Neuronal stem cell (in vitro differentiated cells): Measurements from ENCODE around the gene OGFOD3.
A peak's percentile ranks its signal among the peaks of the same experiment; 100 is the strongest.

Source experiments
- DNase-seq: peaks from one replicate; pipeline ENCODE4 v3.0.0-alpha.2; 2013; ENCODE audit warnings: low spot score
- H2AFZ ChIP-seq: one replicate; pipeline ENCODE4 v1.6.1; 2013; ENCODE audit warnings: mild to moderate bottlenecking, low read length, inconsistent platforms
- H2AK5ac ChIP-seq: 2 replicates; pipeline ENCODE4 v1.6.1; 2013; ENCODE audit warnings: low read depth, mild to moderate bottlenecking, inconsistent platforms, low read length, moderate library complexity, mixed read lengths
- H2BK120ac ChIP-seq: 2 replicates; pipeline ENCODE4 v1.6.1; 2013; ENCODE audit warnings: low read depth, mild to moderate bottlenecking, inconsistent platforms, low read length, moderate library complexity, mixed read lengths
- H2BK12ac ChIP-seq: one replicate; pipeline ENCODE4 v1.6.1; 2013; ENCODE audit warnings: low read length, inconsistent platforms
- H2BK15ac ChIP-seq: 2 replicates; pipeline ENCODE4 v1.6.1; 2013; ENCODE audit warnings: mild to moderate bottlenecking, low read length, inconsistent platforms, mixed read lengths
- H2BK5ac ChIP-seq: one replicate; pipeline ENCODE4 v1.6.1; 2013; ENCODE audit warnings: inconsistent platforms, mild to moderate bottlenecking, low read length, moderate library complexity
- H3K14ac ChIP-seq: one replicate; pipeline ENCODE4 v1.6.1; 2013; ENCODE audit warnings: low read length, inconsistent platforms
- H3K18ac ChIP-seq: 2 replicates; pipeline ENCODE4 v1.6.1; 2013; ENCODE audit warnings: low read length, inconsistent platforms
- H3K23ac ChIP-seq: 2 replicates; pipeline ENCODE4 v1.6.1; 2013; ENCODE audit warnings: low read depth, mild to moderate bottlenecking, mixed read lengths, low read length, inconsistent platforms; ENCODE audit not compliant: poor library complexity
- H3K27ac ChIP-seq: replicated peaks from 3 replicates; pipeline ENCODE4 v1.5.1; 2013; ENCODE audit warnings: low read length, inconsistent platforms
- H3K27me3 ChIP-seq, 3 experiments: 2 replicates each; pipeline ENCODE4 v1.6.1; 2013; ENCODE audit warnings: low read length in 3 of 3, mild to moderate bottlenecking in 2 of 3, inconsistent platforms in 1 of 3, low read depth in 1 of 3, mixed read lengths in 1 of 3, moderate library complexity in 1 of 3; ENCODE audit not compliant: control insufficient read depth in 3 of 3, insufficient read depth in 3 of 3
- H3K36me3 ChIP-seq, 2 donors: replicated peaks in 1 of 2; 2 replicates each; pipeline ENCODE4 v1.6.1; 2013; ENCODE audit warnings: low read length in 2 of 2; ENCODE audit not compliant: control insufficient read depth in 2 of 2, insufficient read depth in 2 of 2
- H3K4ac ChIP-seq: 2 replicates; pipeline ENCODE4 v1.6.1; 2013; ENCODE audit warnings: inconsistent platforms, mild to moderate bottlenecking, low read length, moderate library complexity
- H3K4me1 ChIP-seq, 2 donors: 1 replicate in 1 of 2; 2 replicates in 1 of 2; pipeline ENCODE4 v1.6.1; 2013; ENCODE audit warnings: low read length in 2 of 2, low read depth in 1 of 2; ENCODE audit not compliant: control insufficient read depth in 2 of 2, insufficient read depth in 1 of 2
- H3K4me2 ChIP-seq: one replicate; pipeline ENCODE4 v1.6.1; 2013; ENCODE audit warnings: mild to moderate bottlenecking, low read length, inconsistent platforms; ENCODE audit not compliant: insufficient read depth, poor library complexity, severe bottlenecking
- H3K4me3 ChIP-seq, 2 donors: 2 replicates each; pipeline ENCODE4 v1.5.1; 2013; ENCODE audit warnings: low read length in 2 of 2, mild to moderate bottlenecking in 2 of 2, inconsistent platforms in 1 of 2, moderate library complexity in 1 of 2
- H3K79me1 ChIP-seq: one replicate; pipeline ENCODE4 v1.6.1; 2013; ENCODE audit warnings: low read depth, mild to moderate bottlenecking, inconsistent platforms, low read length, moderate library complexity
- H3K9ac ChIP-seq: one replicate; pipeline ENCODE4 v1.6.1; 2013; ENCODE audit warnings: mild to moderate bottlenecking, low read depth, low read length, inconsistent platforms; ENCODE audit not compliant: poor library complexity
- H3K9me3 ChIP-seq, 2 donors: replicated peaks in 1 of 2; 2 replicates each; pipeline versions ENCODE3 to v1.6.1; 2013; ENCODE audit warnings: low read length in 2 of 2, mild to moderate bottlenecking in 2 of 2, inconsistent platforms in 1 of 2, low read depth in 1 of 2, mixed read lengths in 1 of 2, moderate library complexity in 1 of 2; ENCODE audit not compliant: control insufficient read depth in 2 of 2, insufficient read depth in 1 of 2
- H4K8ac ChIP-seq: one replicate; pipeline ENCODE4 v1.6.1; 2013; ENCODE audit warnings: low read depth, mild to moderate bottlenecking, inconsistent platforms, low read length, moderate library complexity
- H4K91ac ChIP-seq: one replicate; pipeline ENCODE4 v1.6.1; 2013; ENCODE audit warnings: low read length, low read depth, mild to moderate bottlenecking, inconsistent platforms; ENCODE audit not compliant: poor library complexity
- whole genome bisulfite sequencing, 2 donors: extraction: QIAGEN DNeasy Blood & Tissue Kit; methylation state at CpG; one replicate each; pipeline ENCODE4 v1.1.7; 2013; ENCODE audit warnings: missing lambda C conversion rate in 2 of 2, mixed read lengths in 1 of 2; ENCODE audit not compliant: insufficient read length in 2 of 2, insufficient replicate concordance in 1 of 2; ENCODE audit errors: extremely low coverage in 2 of 2; 5-methylcytosine and 5-hydroxymethylcytosine counted together

Gene OGFOD3

GRCh38 chr17:82353484-82353883, 64.9 kb downstream of the OGFOD3 start:
- Histone ChIP-seq H3K4me2 (no peak overlapping the region), H3K14ac (no peak overlapping the region), H3K9ac (no peak overlapping the region), H3K4ac (no peak overlapping the region), H3K23ac (no peak overlapping the region), H2BK120ac (no peak overlapping the region), H3K36me3 (no peaks in the 10 kb centered on the region), H3K9me3 (no peaks in the 10 kb centered on the region), H4K91ac (no peak overlapping the region), H3K18ac (no peak overlapping the region), H4K8ac (no peak overlapping the region), H2AFZ (no peak overlapping the region), H3K79me1 (no peaks in the 10 kb centered on the region), H3K27ac (no peak overlapping the region), H3K27me3 (peaks cover 0 to 15% (median 0%) of the 10 kb centered on the region in 3 experiments), H2AK5ac (peak overlapping the region; percentile 62), H3K4me3 (no peak overlapping the region), H3K4me1 (peaks cover 3 to 8% of the 10 kb centered on the region in 2 donors), H2BK15ac (peak overlapping the region; percentile 49), H2BK5ac (no peak overlapping the region), H2BK12ac (no peak overlapping the region)
- DNase-seq: no peak
- WGBS, 2 donors: no CpG with 5 or more reads among the region's 8 CpGs

GRCh38 chr17:82351713-82352488, 66.5 kb downstream of the OGFOD3 start:
- Histone ChIP-seq H2BK15ac (peak overlapping the region; percentile 98), H3K4me1 (peaks cover 0 to 6% of the 10 kb centered on the region in 2 donors), H3K36me3 (no peaks in the 10 kb centered on the region), H2AFZ (peak overlapping the region; percentile 77), H3K23ac (peak overlapping the region; percentile 85), H3K4ac (no peak overlapping the region), H3K9me3 (no peaks in the 10 kb centered on the region), H3K9ac (peak overlapping the region; percentile 77), H2BK120ac (peak overlapping the region; percentile 24), H3K27me3 (peaks cover 0 to 19% (median 0%) of the 10 kb centered on the region in 3 experiments), H4K91ac (peak overlapping the region; percentile 85), H3K4me2 (no peak overlapping the region), H2AK5ac (peak overlapping the region; percentile 100), H2BK12ac (peak overlapping the region; percentile 95), H3K27ac (no peak overlapping the region), H3K79me1 (no peaks in the 10 kb centered on the region), H3K18ac (peak overlapping the region; percentile 92), H3K4me3 (no peak overlapping the region), H2BK5ac (peak overlapping the region; percentile 54), H4K8ac (no peak overlapping the region), H3K14ac (peak overlapping the region; percentile 71)
- peak; percentile 93 for DNase-seq
- no CpG with 5 or more reads among the region's 26 CpGs for WGBS, 2 donors

- H3K4me1 ChIP-seq: peaks cover 0 to 4% of the 10 kb centered on the region in 2 donors
- peak overlapping the region; percentile 95 for H2BK12ac ChIP-seq
- peak overlapping the region; percentile 25 for H3K23ac ChIP-seq
- H3K14ac ChIP-seq: no peak overlapping the region
- no peak overlapping the region for H3K4me2 ChIP-seq
- H2BK15ac ChIP-seq: peak overlapping the region; percentile 98
- H3K4me3 ChIP-seq: no peak overlapping the region
- no peak overlapping the region for H3K27ac ChIP-seq
- peak overlapping the region; percentile 63 for H3K9ac ChIP-seq
- H3K27me3 ChIP-seq: peaks cover 0 to 16% (median 0%) of the 10 kb centered on the region in 3 experiments
- H2BK5ac ChIP-seq: no peak overlapping the region
- H3K79me1 ChIP-seq: no peaks in the 10 kb centered on the region
- peak overlapping the region; percentile 100 for H2AK5ac ChIP-seq
- no CpG with 5 or more reads among the region's 21 CpGs for WGBS, 2 donors
- no peaks in the 10 kb centered on the region for H3K9me3 ChIP-seq
- peak overlapping the region; percentile 24 for H2BK120ac ChIP-seq
- no peaks in the 10 kb centered on the region for H3K36me3 ChIP-seq
- no peak overlapping the region for H4K8ac ChIP-seq
- H2AFZ ChIP-seq: peak overlapping the region; percentile 77
- DNase-seq: no peak
- no peak overlapping the region for H3K4ac ChIP-seq
- H4K91ac ChIP-seq: peak overlapping the region; percentile 85
- H3K18ac ChIP-seq: peak overlapping the region; percentile 92
Measured at GRCh38 chr17:82351254-82351712, 67.1 kb downstream of the OGFOD3 start.
